Activated CD8-positive, alpha-beta memory T cell treated with anti-CD3 and anti-CD28 coated beads for 4 hours (primary cell): ENCODE measurements around the gene ZNF442.
A peak's percentile ranks its signal among the peaks of the same experiment; 100 is the strongest.
"Not testable (repeated sequence)": the region's sequence is repeated elsewhere in the genome, so short reads cannot be mapped to it uniquely, and the experiment has no call there.

ENCODE experiments used
- DNase-seq, 2 donors: peaks; one replicate each; pipeline ENCODE4 v3.0.0-alpha.2; 2020; ENCODE audit warnings: low read depth in 2 of 2

The ZNF442 gene

GRCh38 chr19:12365236-12366162 lies at the start of gene ZNF442:
Gene ZNF442, minus strand, starts transcription at chr19:12365683. Its CDS starts 2,052 bp downstream, at chr19:12363631.
- DNase-seq = peak; percentile 73 to 78

DNA sequence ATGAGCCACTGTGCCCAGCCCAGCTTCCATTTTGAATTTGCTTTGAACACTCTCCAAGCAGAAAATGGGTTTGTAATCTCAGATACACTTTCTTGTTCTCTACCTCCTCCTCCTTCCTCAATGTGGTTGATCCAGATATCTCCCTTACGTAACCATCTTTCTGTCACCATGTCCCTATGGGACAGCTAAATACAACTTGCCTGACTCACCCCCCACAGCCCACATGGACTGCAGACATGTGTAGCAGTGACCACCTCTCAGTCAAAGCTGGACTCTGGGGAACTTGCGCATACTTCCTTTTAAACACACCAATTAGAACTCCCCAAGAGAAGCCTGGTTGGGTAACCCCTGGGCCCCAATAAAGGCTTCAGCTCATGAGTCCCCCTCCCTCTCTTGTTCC lies 46.4 kb upstream of the ZNF442 start:
- no peak for DNase-seq

DNA sequence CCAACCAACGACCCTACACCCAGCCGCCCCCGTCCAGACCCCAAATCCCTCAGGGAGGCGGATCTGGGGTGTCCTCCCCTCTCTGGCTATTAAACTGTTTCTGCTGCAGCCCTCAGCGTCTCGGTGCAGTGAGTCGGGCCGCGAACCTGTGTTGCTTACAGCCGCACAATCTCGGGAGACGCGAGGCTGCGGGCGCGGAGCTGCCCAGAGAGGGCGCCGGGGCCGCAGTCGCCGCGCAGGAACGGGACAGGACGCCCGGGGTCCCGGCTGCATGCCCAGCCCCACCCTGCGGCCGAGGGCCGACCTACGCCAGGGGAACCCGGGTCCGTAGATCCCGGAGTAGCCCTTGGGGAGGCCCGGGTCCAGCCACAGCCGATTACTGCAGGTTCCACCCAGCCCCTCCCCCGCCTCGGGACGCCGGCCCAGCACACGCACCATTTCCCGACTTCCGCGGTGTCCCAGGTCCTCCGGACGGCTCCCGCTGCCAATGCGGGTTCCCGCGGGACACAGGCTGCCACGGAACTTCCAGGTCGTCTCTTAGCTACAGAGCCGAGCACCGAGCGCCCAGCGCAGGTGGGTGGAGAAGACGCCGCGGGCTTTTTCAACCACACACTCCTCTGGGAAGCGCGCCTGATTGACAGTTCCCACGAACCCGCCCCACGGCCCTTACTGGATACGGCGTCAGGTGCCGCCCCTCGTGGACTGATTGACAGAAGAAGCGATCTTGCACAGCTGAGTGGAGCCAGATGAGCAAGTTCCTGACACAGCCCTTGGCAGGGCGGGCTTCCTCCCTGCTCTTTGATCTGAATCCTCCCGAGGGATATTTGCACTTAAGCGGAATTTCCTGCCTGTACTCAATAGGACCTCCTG lies 35.4 kb upstream of the ZNF442 start, which contains the start of gene ZNF799:
Gene ZNF799 (minus strand): TSS at position 639 of the 870 bp plus-strand sequence. CDS start 201 bp downstream, at position 438.
- DNase-seq = peak; percentile 58 to 68

DNA sequence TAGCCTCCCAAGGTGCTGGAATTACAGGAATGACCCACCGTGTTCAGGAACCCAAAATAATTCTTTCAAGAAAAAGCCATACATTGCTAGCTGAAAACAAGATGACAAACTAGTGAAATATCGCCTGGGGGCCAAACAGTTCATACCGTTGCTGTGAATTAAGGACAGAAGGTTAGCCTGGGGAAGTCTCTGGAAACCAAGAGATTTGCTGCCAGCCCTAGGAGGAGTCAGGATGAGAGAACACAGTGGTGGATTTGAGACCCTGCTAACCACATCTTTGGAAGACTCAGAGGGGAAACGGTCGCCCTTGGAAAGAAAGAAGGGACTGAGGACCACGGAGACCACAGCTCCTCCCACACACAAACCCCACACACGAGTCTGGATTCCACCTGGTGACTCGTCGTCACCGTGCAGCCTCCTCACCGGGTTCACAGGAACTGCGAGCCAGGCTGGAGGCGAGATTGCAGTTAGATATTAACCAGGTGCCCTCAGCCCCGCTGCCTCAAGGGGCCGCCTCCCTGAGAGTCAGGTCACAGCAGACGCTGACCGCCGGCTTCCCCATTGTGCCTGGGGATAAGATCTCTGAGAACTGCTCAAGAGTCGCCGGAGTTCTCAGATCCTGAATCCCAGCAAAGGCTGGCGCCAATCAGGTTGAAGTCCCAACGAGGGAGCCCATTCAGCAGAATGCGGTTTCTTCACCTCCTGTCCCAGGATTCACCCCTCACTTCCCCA lies 34.6 kb upstream of the ZNF442 start:
- peak in 1 of 2 donors; percentile 11 for DNase-seq

- DNase-seq = not testable (repeated sequence)
Measured at GRCh38 chr19:12391148-12391547, 25.7 kb upstream of the ZNF442 start.

DNA sequence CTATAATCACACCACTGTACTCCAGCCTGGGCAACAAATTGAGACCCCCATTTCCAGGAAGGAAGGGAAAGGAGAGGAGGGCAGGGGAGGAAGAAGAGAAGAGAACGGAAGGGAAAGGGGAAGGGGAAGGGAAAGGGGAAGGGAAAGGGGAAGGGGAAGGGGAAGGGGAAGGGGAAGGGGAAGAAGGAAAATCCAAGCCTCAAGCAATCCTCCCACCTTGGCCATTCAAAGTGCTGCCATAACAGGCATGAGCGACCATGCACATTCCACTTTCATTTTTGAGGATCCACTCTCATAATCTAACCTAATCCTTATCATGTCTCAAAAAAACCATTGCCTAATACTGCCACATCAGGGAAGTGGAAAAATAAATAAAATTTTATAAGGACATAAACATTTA lies 20.9 kb upstream of the ZNF442 start:
- DNase-seq = not testable (repeated sequence)

DNA sequence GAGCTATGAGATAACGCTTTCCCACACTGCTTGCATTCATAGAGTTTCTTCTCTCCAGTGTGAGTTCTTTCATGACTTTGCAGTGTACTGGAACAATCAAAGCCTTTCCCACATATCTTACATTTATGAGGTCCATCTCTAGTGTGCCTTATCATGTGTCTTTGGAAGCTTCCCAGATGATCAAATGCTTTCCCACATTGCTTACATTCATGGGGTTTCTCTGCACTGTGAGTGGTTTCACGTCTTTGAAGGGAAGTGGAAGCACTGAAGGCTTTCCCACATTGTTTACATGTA lies 14.9 kb upstream of the ZNF442 start:
- no peak for DNase-seq

GRCh38 chr19:12379732-12380443 lies 14.4 kb upstream of the ZNF442 start:
- DNase-seq = no peak

DNA sequence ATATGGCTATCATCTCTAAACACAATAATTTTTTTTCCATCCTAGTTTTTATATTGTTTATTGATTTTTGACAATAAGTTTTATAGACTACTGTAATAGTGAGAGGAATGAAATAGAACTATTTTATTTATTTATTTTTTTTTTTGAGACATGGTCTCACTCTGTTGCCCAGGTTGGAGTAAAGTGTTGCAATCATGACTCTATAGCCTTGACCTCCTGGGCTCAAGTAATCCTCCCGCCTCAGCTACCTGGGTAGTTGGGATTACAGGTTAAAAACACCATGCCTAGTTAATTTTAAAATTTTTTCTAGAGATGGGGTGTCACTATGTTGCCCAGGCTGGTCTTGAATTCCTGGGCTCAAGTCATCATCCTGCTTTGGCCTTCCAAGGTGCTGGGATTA lies 8.5 kb upstream of the ZNF442 start:
- DNase-seq = no peak

DNA sequence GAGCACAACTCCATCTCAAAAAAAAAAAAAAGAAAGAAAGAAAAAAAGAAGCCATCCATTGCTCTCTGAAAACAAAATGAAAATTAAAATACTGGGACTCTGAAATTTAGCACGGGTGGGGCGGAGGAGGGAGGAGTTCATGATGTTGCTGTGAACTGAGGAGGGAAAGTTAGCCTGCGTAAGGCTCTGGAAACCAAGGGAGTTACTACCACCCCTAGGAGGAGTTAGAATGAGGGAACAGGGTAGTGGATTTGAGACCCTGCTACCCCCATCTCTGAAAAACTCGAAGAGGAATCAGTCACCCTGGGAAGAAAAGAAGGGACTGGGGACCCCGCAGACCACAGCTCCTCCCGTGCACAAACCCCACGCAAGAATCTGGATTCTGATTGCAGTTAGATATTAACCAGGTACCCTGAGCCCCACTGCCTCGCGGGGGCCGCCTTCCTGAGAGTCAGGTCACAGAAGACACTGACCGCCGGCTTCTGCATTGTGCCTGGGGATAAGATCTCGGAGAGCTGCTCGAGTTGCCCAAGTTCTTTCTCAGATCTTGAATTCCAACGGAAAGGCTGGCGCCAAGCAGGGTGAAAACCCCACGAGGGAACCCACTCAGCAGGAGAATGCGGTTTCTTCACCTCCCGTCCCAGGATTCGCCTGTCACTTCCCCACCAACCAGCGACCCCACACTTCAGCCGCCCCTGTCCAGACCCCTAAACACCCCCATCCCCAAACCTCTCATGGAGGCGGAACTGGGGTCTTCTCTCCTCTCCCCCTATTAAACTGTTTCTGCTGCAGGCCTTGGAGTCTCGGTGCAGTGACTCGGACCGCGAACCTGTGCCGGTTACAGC lies 870 bp downstream of the ZNF442 start:
- DNase-seq = no peak

GRCh38 chr19:12362236-12362635 lies 3.2 kb downstream of the ZNF442 start:
- DNase-seq = not testable (repeated sequence)

GRCh38 chr19:12353375-12353774 lies 12.1 kb downstream of the ZNF442 start:
- DNase-seq = no peak

GRCh38 chr19:12350890-12351197 lies 14.6 kb downstream of the ZNF442 start:
- DNase-seq = no peak

- no peak for DNase-seq
Measured at GRCh38 chr19:12350185-12350889, 15.1 kb downstream of the ZNF442 start.

DNA sequence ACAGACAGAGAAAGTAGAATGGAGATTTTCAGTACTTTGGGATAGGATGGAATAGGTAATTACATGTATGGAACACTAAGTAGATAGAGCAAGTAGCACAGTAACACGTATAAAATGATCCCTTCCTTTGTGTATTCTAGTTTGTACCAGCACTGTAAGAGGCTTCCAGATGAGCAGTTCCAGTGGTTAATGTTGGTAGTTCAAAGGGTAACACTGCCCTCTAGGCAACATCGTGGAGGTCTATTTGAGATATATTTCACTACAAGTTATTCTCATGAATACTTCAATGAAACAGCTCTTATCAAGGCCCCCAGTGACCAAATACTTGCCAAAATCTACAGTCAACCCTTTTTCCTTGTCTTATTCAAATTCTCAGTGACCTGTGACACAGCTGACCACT lies 18.6 kb downstream of the ZNF442 start:
- DNase-seq = no peak

DNA sequence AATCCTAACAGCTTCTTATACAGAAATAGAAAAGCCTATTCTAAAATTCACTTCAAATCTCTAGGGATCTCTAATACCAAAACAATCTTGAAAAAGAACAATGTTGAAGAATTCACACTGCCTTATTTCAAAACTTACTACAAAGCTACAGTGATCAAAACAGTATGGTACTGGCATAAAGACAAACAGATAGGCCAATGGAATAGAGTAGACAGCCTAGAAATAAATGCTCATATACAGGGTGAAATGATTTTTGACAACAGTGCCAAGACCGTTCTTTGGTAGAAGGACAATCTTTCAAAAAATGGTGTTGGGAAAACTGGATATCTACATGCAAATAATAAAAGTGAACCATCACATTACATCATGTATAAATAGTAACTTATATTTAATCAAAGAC lies 20.3 kb downstream of the ZNF442 start:
- DNase-seq = no peak

GRCh38 chr19:12333162-12334159 lies 32.0 kb downstream of the ZNF442 start, which contains the start of gene ZNF563:
Gene ZNF563, minus strand, starts transcription at chr19:12333633. Its CDS starts 151 bp downstream, at chr19:12333482.
- peak; percentile 97 for DNase-seq

- peak; percentile 56 to 74 for DNase-seq
Measured at GRCh38 chr19:12331211-12331941, 34.1 kb downstream of the ZNF442 start.
